Breast epithelium (tissue), 3 donors: ENCODE results near the gene MRPS24.

Source experiments
- CTCF ChIP-seq, 3 donors: fragments of 450-650 bp; IDR thresholded peaks; one replicate each; pipeline ENCODE4 v1.5.1; 2016 to 2017; ENCODE audit warnings: antibody characterized with exemption in 3 of 3, mild to moderate bottlenecking in 3 of 3, moderate library complexity in 3 of 3
- POLR2A ChIP-seq: fragments of 450-650 bp; IDR thresholded peaks from one replicate; pipeline ENCODE4 v1.6.1; 2016; ENCODE audit warnings: antibody characterized with exemption, mild to moderate bottlenecking, moderate library complexity

- TF ChIP-seq CTCF (IDR thresholded peaks at IDR 0.05) (no peak), POLR2A (no peak)
Measured at GRCh38 chr7:43884209-43884608, 14.9 kb upstream of the MRPS24 start.
